Activated naive CD4-positive, alpha-beta T cell treated with anti-CD3 and anti-CD28 coated beads for 36 hours (primary cell): ENCODE data around the gene RNF166. TPM values are rescaled to one million over a fixed set of nuclear protein-coding genes. Genes with fewer than 3 reads are reported as not detected.

Source experiments
- CTCF ChIA-PET: fragments of 350-600 bp; sonication (Branson Sonifier 250); formaldehyde crosslinking; loops from one replicate; lab custom pipeline; 2021; ENCODE audit warnings: antibody characterized with exemption; lab: Charles Lee
- DNase-seq: peaks from one replicate; pipeline ENCODE4 v3.0.0-alpha.2; 2020
- H3K27ac Mint-ChIP-seq: one replicate; pipeline ENCODE4 v1.8.0; 2021; ENCODE audit warnings: mild to moderate bottlenecking, mixed read lengths
- H3K27me3 Mint-ChIP-seq: one replicate; pipeline ENCODE4 v1.8.0; 2021; ENCODE audit warnings: low read depth, mixed read lengths
- H3K36me3 Mint-ChIP-seq: one replicate; pipeline ENCODE4 v1.8.0; 2021; ENCODE audit warnings: low read depth, mixed read lengths
- H3K4me1 Mint-ChIP-seq: one replicate; pipeline ENCODE4 v1.8.0; 2021; ENCODE audit warnings: low read depth, mixed read lengths
- H3K4me3 Mint-ChIP-seq: one replicate; pipeline ENCODE4 v1.8.0; 2021; ENCODE audit warnings: mild to moderate bottlenecking, moderate library complexity, mixed read lengths
- H3K9me3 Mint-ChIP-seq: one replicate; pipeline ENCODE4 v1.8.0; 2021; ENCODE audit warnings: mixed read lengths
- intact Hi-C: fragments of 100-400 bp; cut with micrococcal nuclease; formaldehyde crosslinking; loops from one replicate; pipeline ENCODE4 v1.15.1; 2023
- total RNA-seq, 2 experiments: library from RNA; stranded (reverse); gene quantifications; one replicate each; pipeline ENCODE4 v1.2.3, GENCODE V29; 2021

The RNF166 gene
- total RNA-seq, 2 experiments from 2014 or later = 33.6 to 35.3 TPM

GRCh38 chr16:88667461-88667860, 38.7 kb downstream of the RNF166 start:
- Mint-ChIP-seq H3K9me3 (no peaks in the 10 kb centered on the region), H3K36me3 (peaks cover 2% of the 10 kb centered on the region), H3K4me3 (no peak overlapping the region), H3K27me3 (no peaks in the 10 kb centered on the region), H3K27ac (no peak overlapping the region), H3K4me1 (peaks cover 4% of the 10 kb centered on the region)
- DNase-seq = no peak
- intact Hi-C loops = no loop called here
- CTCF ChIA-PET = interaction anchor here (1.2 kb wide), 1 partner anchor 15 kb away, joined by 4 read pairs; no protein-coding TSS in a partner anchor

- no peak for DNase-seq
- Mint-ChIP-seq H3K4me3 (no peak overlapping the region), H3K36me3 (peaks cover 2% of the 10 kb centered on the region), H3K9me3 (no peaks in the 10 kb centered on the region), H3K27me3 (no peaks in the 10 kb centered on the region), H3K27ac (no peak overlapping the region), H3K4me1 (peaks cover 13% of the 10 kb centered on the region)
- intact Hi-C loops = no loop called here
- CTCF ChIA-PET = interaction anchor here (0.8 to 1.1 kb wide), 2 partner anchors 10 to 15 kb away, joined by 3 read pairs; partner anchors contain the start of gene CYBA
Observed at GRCh38 chr16:88665570-88665969, 40.6 kb downstream of the RNF166 start.

- no peak for DNase-seq
- peak overlapping the region; percentile 8 for H3K4me3 Mint-ChIP-seq
- H3K27me3 Mint-ChIP-seq = no peaks in the 10 kb centered on the region
- CTCF ChIA-PET = interaction anchor here (1.1 kb wide), 1 partner anchor 10 kb away, joined by 3 read pairs; no protein-coding TSS in a partner anchor
- H3K4me1 Mint-ChIP-seq = peaks cover 13% of the 10 kb centered on the region
- H3K9me3 Mint-ChIP-seq = no peaks in the 10 kb centered on the region
- H3K27ac Mint-ChIP-seq = no peak overlapping the region
- peaks cover 2% of the 10 kb centered on the region for H3K36me3 Mint-ChIP-seq
- intact Hi-C loops = no loop called here
Observed at GRCh38 chr16:88665148-88665547, 41.1 kb downstream of the RNF166 start.

- Mint-ChIP-seq H3K36me3 (peaks cover 2% of the 10 kb centered on the region), H3K4me1 (peaks cover 13% of the 10 kb centered on the region), H3K27ac (peak within 1 kb of the TSS; percentile 86), H3K27me3 (no peaks in the 10 kb centered on the region), H3K9me3 (no peaks in the 10 kb centered on the region), H3K4me3 (peak within 1 kb of the TSS; percentile 90)
- CTCF ChIA-PET = no interaction called here
- intact Hi-C loops = loop anchor here (1.0 kb wide), 6 partner anchors 12 to 93 kb away; partner anchors contain the start of genes CTU2, CYBA, RNF166 and SNAI3
- DNase-seq = peak; percentile 97
Observed at GRCh38 chr16:88662843-88663606, 43.2 kb downstream of the RNF166 start, which contains the start of gene MVD. Gene MVD (minus strand): TSS chr16:88663091. CDS start chr16:88663080, 11 bp downstream.

- DNase-seq = peak; percentile 44
Observed at GRCh38 chr16:88662222-88662842, 43.9 kb downstream of the RNF166 start.

GRCh38 chr16:88661468-88661867, 44.7 kb downstream of the RNF166 start:
- CTCF ChIA-PET = no interaction called here
- H3K36me3 Mint-ChIP-seq = peaks cover 2% of the 10 kb centered on the region
- peaks cover 13% of the 10 kb centered on the region for H3K4me1 Mint-ChIP-seq
- peak overlapping the region; percentile 27 for H3K4me3 Mint-ChIP-seq
- H3K9me3 Mint-ChIP-seq = no peaks in the 10 kb centered on the region
- intact Hi-C loops = no loop called here
- DNase-seq = no peak
- no peaks in the 10 kb centered on the region for H3K27me3 Mint-ChIP-seq
- H3K27ac Mint-ChIP-seq = no peak overlapping the region

More at GRCh38 chr16:88662222-88662842, 43.9 kb downstream of the RNF166 start:
- Mint-ChIP-seq H3K27ac (peak overlapping the region; percentile 79), H3K4me3 (peak overlapping the region; percentile 90), H3K4me1 (peaks cover 13% of the 10 kb centered on the region), H3K9me3 (no peaks in the 10 kb centered on the region), H3K36me3 (peaks cover 2% of the 10 kb centered on the region), H3K27me3 (no peaks in the 10 kb centered on the region)
- CTCF ChIA-PET = no interaction called here
- intact Hi-C loops = no loop called here

GRCh38 chr16:88659160-88659559, 47.0 kb downstream of the RNF166 start:
- CTCF ChIA-PET = no interaction called here
- no peak for DNase-seq

GRCh38 chr16:88658714-88659113, 47.5 kb downstream of the RNF166 start:
- intact Hi-C loops = no loop called here
- CTCF ChIA-PET = no interaction called here
- Mint-ChIP-seq H3K36me3 (peaks cover 7% of the 10 kb centered on the region), H3K27me3 (no peaks in the 10 kb centered on the region), H3K9me3 (no peaks in the 10 kb centered on the region), H3K27ac (no peak overlapping the region), H3K4me3 (no peak overlapping the region), H3K4me1 (peaks cover 10% of the 10 kb centered on the region)
- no peak for DNase-seq

More at GRCh38 chr16:88659160-88659559, 47.0 kb downstream of the RNF166 start:
- intact Hi-C loops = no loop called here
- no peak overlapping the region for H3K4me3 Mint-ChIP-seq
- H3K4me1 Mint-ChIP-seq = peaks cover 13% of the 10 kb centered on the region
- H3K9me3 Mint-ChIP-seq = no peaks in the 10 kb centered on the region
- no peak overlapping the region for H3K27ac Mint-ChIP-seq
- no peaks in the 10 kb centered on the region for H3K27me3 Mint-ChIP-seq
- H3K36me3 Mint-ChIP-seq = peaks cover 7% of the 10 kb centered on the region

- Mint-ChIP-seq H3K36me3 (peaks cover 7% of the 10 kb centered on the region), H3K27me3 (no peaks in the 10 kb centered on the region), H3K27ac (no peak overlapping the region), H3K4me1 (peaks cover 10% of the 10 kb centered on the region), H3K9me3 (no peaks in the 10 kb centered on the region), H3K4me3 (no peak overlapping the region)
- DNase-seq = no peak
- intact Hi-C loops = no loop called here
- CTCF ChIA-PET = no interaction called here
Observed at GRCh38 chr16:88657371-88657770, 48.8 kb downstream of the RNF166 start.

GRCh38 chr16:88656291-88656980, 49.8 kb downstream of the RNF166 start:
- DNase-seq = no peak
- CTCF ChIA-PET = no interaction called here
- no peak overlapping the region for H3K27ac Mint-ChIP-seq
- intact Hi-C loops = no loop called here
- H3K4me1 Mint-ChIP-seq = peaks cover 12% of the 10 kb centered on the region
- H3K27me3 Mint-ChIP-seq = no peaks in the 10 kb centered on the region
- H3K4me3 Mint-ChIP-seq = no peak overlapping the region
- H3K36me3 Mint-ChIP-seq = peaks cover 7% of the 10 kb centered on the region
- H3K9me3 Mint-ChIP-seq = no peaks in the 10 kb centered on the region

- Mint-ChIP-seq H3K27me3 (no peaks in the 10 kb centered on the region), H3K27ac (no peak overlapping the region), H3K9me3 (no peaks in the 10 kb centered on the region), H3K4me3 (no peak overlapping the region), H3K4me1 (peaks cover 8% of the 10 kb centered on the region), H3K36me3 (peaks cover 7% of the 10 kb centered on the region)
- intact Hi-C loops = no loop called here
- CTCF ChIA-PET = no interaction called here
- no peak for DNase-seq
Observed at GRCh38 chr16:88655733-88656281, 50.4 kb downstream of the RNF166 start.
